ENCODE measurements around the gene ACSS3.

DNA sequence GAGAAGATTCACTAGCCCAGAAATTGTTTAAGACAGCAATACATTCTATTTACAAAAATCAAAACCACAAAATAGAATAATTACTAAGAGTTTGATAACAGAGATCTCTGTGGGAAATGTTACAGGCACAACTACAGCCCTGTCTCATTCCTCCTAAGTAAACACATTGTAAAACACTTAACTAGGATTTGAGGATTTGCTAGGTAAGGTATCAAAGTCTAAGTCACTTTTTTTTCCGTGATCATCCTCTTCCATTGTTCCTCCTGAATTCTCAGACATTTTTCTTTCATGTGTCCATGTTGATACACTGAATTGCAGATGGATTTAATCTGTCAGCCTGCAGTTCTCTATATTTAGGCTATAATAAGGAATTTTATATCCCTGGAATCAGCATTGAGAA, 127.5 kb downstream of the ACSS3 start:
- TF ChIP-seq POLR2A (IDR thresholded peaks at IDR 0.05; ENCODE audit: low read length) (no peak), GATA1 (IDR thresholded peaks at IDR 0.05; ENCODE audit: low read depth, low read length) (no peak)

Data from erythroblast (primary cell).